PC-9 (cell line): ENCODE results near the gene CEACAM1. TPM values are rescaled to one million over a fixed set of nuclear protein-coding genes. Genes with fewer than 3 reads are reported as not detected.
A peak's percentile ranks its signal among the peaks of the same experiment; 100 is the strongest.

Experiments
- BruUV-seq: library from RNA; stranded (reverse); fragments of 400-500 nt; replicated peaks from 2 replicates; lab custom pipeline; 2021; lab: Mats Ljungman, UMichigan
- CTCF ChIA-PET: fragments of 300-600 bp; sonication (Branson Sonifier 250); formaldehyde crosslinking; loops from one replicate; lab custom pipeline; 2022; ENCODE audit warnings: antibody characterized with exemption; lab: Charles Lee
- POLR2A ChIA-PET: fragments of 300-600 bp; sonication (Branson Sonifier 250); formaldehyde crosslinking; loops from one replicate; lab custom pipeline; 2022; ENCODE audit warnings: antibody characterized with exemption; ENCODE audit not compliant: unreplicated experiment; lab: Charles Lee
- DNase-seq, 2 experiments: peaks; one replicate each; pipeline versions ENCODE4 v3.0.0 to v3.0.0-alpha.2; 2015 to 2022; ENCODE audit warnings: mixed read lengths in 1 of 2
- H2AFZ ChIP-seq: fragments of 200-600 bp; sonication (generic); 2 replicates; pipeline ENCODE4 v1.8.1; 2017; ENCODE audit warnings: antibody characterized with exemption
- H3F3A ChIP-seq: fragments of 200-600 bp; sonication (generic); 2 replicates; pipeline ENCODE4 v1.8.1; 2017; ENCODE audit warnings: antibody characterized with exemption, mild to moderate bottlenecking, low read depth; ENCODE audit not compliant: insufficient read depth
- H3K27ac ChIP-seq: fragments of 200-600 bp; sonication (generic); 2 replicates; pipeline ENCODE4 v1.6.1; 2016; ENCODE audit warnings: mixed run types
- H3K27me3 ChIP-seq: fragments of 200-600 bp; sonication (generic); 2 replicates; pipeline ENCODE4 v1.6.1; 2016; ENCODE audit warnings: low read depth, mixed run types; ENCODE audit not compliant: insufficient read depth
- H3K36me3 ChIP-seq: fragments of 200-600 bp; sonication (generic); 2 replicates; pipeline ENCODE4 v1.6.1; 2016; ENCODE audit warnings: low read depth, mixed run types
- H3K4me1 ChIP-seq: fragments of 200-600 bp; sonication (generic); replicated peaks from 2 replicates; pipeline ENCODE4 v1.6.1; 2016; ENCODE audit warnings: mixed run types; ENCODE audit not compliant: insufficient read depth
- H3K4me2 ChIP-seq: fragments of 200-600 bp; sonication (generic); 2 replicates; pipeline ENCODE4 v1.6.1; 2017; ENCODE audit warnings: mixed run types
- H3K4me3 ChIP-seq: fragments of 200-600 bp; sonication (generic); 2 replicates; pipeline ENCODE4 v1.6.1; 2016; ENCODE audit warnings: mixed run types
- H3K79me2 ChIP-seq: fragments of 200-600 bp; sonication (generic); 2 replicates; pipeline ENCODE4 v1.6.1; 2017; ENCODE audit warnings: low read depth, mixed run types
- H3K9me2 ChIP-seq: fragments of 200-600 bp; sonication (generic); 2 replicates; pipeline ENCODE4 v1.8.1; 2017; ENCODE audit warnings: mild to moderate bottlenecking; ENCODE audit not compliant: insufficient read depth
- H3K9me3 ChIP-seq: fragments of 200-600 bp; sonication (generic); 2 replicates; pipeline ENCODE4 v1.8.1; 2016; ENCODE audit warnings: low read depth; ENCODE audit not compliant: insufficient read depth
- H4K20me1 ChIP-seq: fragments of 200-600 bp; sonication (generic); 2 replicates; pipeline ENCODE4 v1.8.1; 2017; ENCODE audit not compliant: insufficient read depth
- CTCF ChIP-seq: fragments of 200-600 bp; sonication (generic); conservative IDR thresholded peaks from 2 replicates; pipeline ENCODE4 v1.6.1; 2017; ENCODE audit warnings: mixed run types, antibody characterized with exemption, mild to moderate bottlenecking, moderate library complexity
- EZH2 ChIP-seq: fragments of 200-600 bp; sonication (generic); IDR thresholded peaks from 2 replicates; pipeline ENCODE4 v1.8.0; 2017; ENCODE audit warnings: antibody characterized with exemption, low read depth
- intact Hi-C: fragments of 100-400 bp; cut with micrococcal nuclease; formaldehyde crosslinking; loops from one replicate; pipeline ENCODE4 v1.10.0; 2022; ENCODE audit not compliant: unreplicated experiment
- total RNA-seq: library from RNA; stranded (reverse); gene quantifications from 2 replicates; pipeline ENCODE4 v1.2.3, GENCODE V29; 2021

CEACAM1 gene
- total RNA-seq, 1 experiment from 2014 or later: 1.6 TPM

GRCh38 chr19:42544146-42544545 is 15.9 kb upstream of the CEACAM1 start:
- CTCF ChIA-PET: no interaction called here
- H3K9me3 ChIP-seq: no peaks in the 10 kb centered on the region
- H3K4me1 ChIP-seq: no peaks in the 10 kb centered on the region
- H2AFZ ChIP-seq: no peak overlapping the region
- no peaks in the 10 kb centered on the region for H3K27me3 ChIP-seq
- no peak overlapping the region for H3K4me2 ChIP-seq
- intact Hi-C loops: no loop called here
- BruUV-seq: no TSS peak
- H4K20me1 ChIP-seq: no peaks in the 10 kb centered on the region
- H3K9me2 ChIP-seq: no peaks in the 10 kb centered on the region
- POLR2A ChIA-PET: no interaction called here
- TF ChIP-seq EZH2 (no peak), CTCF (no peak)
- no peaks in the 10 kb centered on the region for H3K36me3 ChIP-seq
- no peaks in the 10 kb centered on the region for H3F3A ChIP-seq
- no peak overlapping the region for H3K4me3 ChIP-seq
- no peak for DNase-seq
- H3K27ac ChIP-seq: no peak overlapping the region
- no peaks in the 10 kb centered on the region for H3K79me2 ChIP-seq

GRCh38 chr19:42542791-42543190 is 14.5 kb upstream of the CEACAM1 start:
- CTCF ChIA-PET: no interaction called here
- no peak overlapping the region for H3K27ac ChIP-seq
- H3K9me3 ChIP-seq: no peaks in the 10 kb centered on the region
- no peak for TF ChIP-seq EZH2
- peak; percentile 35; the same call in 1 of the 2 replicates for TF ChIP-seq CTCF
- no peaks in the 10 kb centered on the region for H3K9me2 ChIP-seq
- no peak overlapping the region for H3K4me2 ChIP-seq
- no TSS peak for BruUV-seq
- H3K27me3 ChIP-seq: no peaks in the 10 kb centered on the region
- H4K20me1 ChIP-seq: no peaks in the 10 kb centered on the region
- no peaks in the 10 kb centered on the region for H3K79me2 ChIP-seq
- no peak overlapping the region for H3K4me3 ChIP-seq
- no peak for DNase-seq
- POLR2A ChIA-PET: no interaction called here
- H3K36me3 ChIP-seq: no peaks in the 10 kb centered on the region
- no peak overlapping the region for H2AFZ ChIP-seq
- no peaks in the 10 kb centered on the region for H3F3A ChIP-seq
- intact Hi-C loops: no loop called here
- no peaks in the 10 kb centered on the region for H3K4me1 ChIP-seq

DNA sequence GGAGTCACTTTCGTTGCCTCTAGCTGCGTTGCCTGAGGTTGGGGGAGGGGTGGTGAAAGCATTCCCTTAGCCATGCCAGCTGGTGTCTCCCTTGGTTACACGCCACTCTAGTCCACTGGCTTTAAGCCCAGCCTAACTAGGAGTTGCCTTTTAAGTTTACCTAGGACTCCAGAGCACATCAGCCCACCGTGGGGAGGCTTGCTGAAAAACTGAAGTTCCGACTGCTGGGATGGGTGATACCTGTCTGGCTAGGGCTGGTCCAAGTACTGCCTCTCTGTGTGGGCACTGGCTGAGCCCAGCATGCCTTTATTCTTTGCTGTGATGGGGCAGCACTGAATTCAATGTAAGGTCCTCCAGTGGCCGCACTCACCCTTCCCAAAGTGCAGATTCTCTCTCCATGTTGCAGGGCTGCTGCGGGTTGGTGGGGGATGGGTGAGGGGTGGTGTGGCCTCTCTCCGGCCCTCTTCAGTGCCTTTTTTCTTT is 11.8 kb upstream of the CEACAM1 start:
- no peaks in the 10 kb centered on the region for H4K20me1 ChIP-seq
- DNase-seq: no peak
- no peaks in the 10 kb centered on the region for H3F3A ChIP-seq
- no peak for TF ChIP-seq EZH2
- ChIA-PET POLR2A (no interaction called here), CTCF (interaction anchor here (0.6 to 0.7 kb wide), 2 partner anchors 18 to 19 kb away, joined by 3 to 5 read pairs; no protein-coding TSS in a partner anchor)
- no peaks in the 10 kb centered on the region for H3K9me2 ChIP-seq
- no peaks in the 10 kb centered on the region for H3K9me3 ChIP-seq
- no peaks in the 10 kb centered on the region for H3K27me3 ChIP-seq
- H3K36me3 ChIP-seq: no peaks in the 10 kb centered on the region
- intact Hi-C loops: no loop called here
- H3K27ac ChIP-seq: no peak overlapping the region
- H3K79me2 ChIP-seq: no peaks in the 10 kb centered on the region
- no peak overlapping the region for H3K4me3 ChIP-seq
- no TSS peak for BruUV-seq
- no peaks in the 10 kb centered on the region for H3K4me1 ChIP-seq
- no peak overlapping the region for H3K4me2 ChIP-seq
- H2AFZ ChIP-seq: no peak overlapping the region
